GM19372 (cell line): ENCODE data around the gene AXIN1.
A peak's percentile ranks its signal among the peaks of the same experiment; 100 is the strongest.
"Not testable (repeated sequence)": the region's sequence is repeated elsewhere in the genome, so short reads cannot be mapped to it uniquely, and the experiment has no call there.

ENCODE experiments used
- ATAC-seq: cut with Tn5 transposase; IDR thresholded peaks from one replicate; pipeline ENCODE4 v1.9.1; 2021; ENCODE audit warnings: mild to moderate bottlenecking, low read depth, moderate library complexity; ENCODE audit not compliant: unreplicated experiment

Gene AXIN1

DNA sequence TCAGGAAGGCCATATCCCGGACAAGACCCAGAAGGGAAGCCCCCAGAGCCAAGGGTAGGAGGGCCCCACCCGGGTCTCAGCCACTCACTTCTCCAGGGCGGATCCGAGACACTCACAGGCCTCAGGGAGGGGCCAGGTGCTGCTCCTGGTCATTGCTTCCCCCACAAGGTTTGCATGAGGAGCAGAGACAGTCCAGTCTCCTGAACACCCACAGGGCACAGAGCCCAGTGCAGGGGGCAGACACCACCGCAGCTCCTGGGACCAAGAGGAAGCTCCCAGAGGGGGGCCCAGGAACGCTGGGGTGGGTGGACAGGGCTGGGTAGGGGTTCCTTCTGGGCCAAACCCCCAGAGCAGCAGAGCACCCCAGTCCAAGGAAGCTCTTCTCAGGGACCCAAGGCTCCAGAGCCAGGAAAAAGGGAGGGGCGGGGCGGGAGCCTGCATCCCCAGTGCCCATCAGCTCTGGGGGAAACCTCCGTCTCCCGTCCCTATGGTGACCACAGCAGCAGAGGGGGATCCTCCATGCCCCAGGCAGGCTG, 18.5 kb upstream of the AXIN1 start:
- ATAC-seq: no peak

GRCh38 chr16:370443-370842, 17.9 kb upstream of the AXIN1 start, which contains the start of gene MRPL28:
Gene MRPL28, minus strand, starts transcription at chr16:370538. Its CDS starts 320 bp downstream, at chr16:370218.
- peak; percentile 95 for ATAC-seq

DNA sequence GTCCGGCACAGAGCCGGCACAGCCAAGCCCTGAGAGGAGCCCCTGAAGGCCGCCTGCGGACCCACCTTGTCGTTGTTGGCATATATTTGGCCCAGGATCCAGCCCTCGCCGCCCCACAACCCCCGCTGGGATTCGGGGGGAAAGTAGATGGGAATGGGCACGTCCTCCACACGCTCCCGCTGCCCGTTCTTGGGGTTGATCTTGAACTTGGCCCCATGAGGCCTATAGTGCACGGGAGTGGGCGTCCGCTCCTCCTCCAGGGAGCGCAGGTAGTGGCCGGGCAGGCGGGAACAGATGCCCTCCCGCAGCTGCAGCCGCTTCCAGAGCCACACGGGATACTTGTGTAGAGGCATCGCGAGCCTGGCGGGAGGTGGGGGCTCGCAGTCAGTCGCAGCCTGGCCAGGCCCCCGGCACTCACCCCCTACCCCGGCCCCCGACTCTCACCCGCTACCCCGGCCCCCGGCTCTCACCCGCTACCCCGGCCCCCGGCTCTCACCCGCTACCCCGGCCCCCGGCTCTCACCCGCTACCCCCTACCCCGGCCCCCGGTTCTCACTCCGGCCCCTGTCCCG, 17.4 kb upstream of the AXIN1 start:
- ATAC-seq: no peak

- ATAC-seq: no peak
Observed at GRCh38 chr16:369275-369865, 16.8 kb upstream of the AXIN1 start.

- no peak for ATAC-seq
Observed at GRCh38 chr16:368388-369158, 16.1 kb upstream of the AXIN1 start.

GRCh38 chr16:367333-367903, 14.9 kb upstream of the AXIN1 start:
- no peak for ATAC-seq

GRCh38 chr16:366476-366875, 14.0 kb upstream of the AXIN1 start:
- ATAC-seq: no peak

GRCh38 chr16:364595-365491, 12.3 kb upstream of the AXIN1 start:
- no peak for ATAC-seq

DNA sequence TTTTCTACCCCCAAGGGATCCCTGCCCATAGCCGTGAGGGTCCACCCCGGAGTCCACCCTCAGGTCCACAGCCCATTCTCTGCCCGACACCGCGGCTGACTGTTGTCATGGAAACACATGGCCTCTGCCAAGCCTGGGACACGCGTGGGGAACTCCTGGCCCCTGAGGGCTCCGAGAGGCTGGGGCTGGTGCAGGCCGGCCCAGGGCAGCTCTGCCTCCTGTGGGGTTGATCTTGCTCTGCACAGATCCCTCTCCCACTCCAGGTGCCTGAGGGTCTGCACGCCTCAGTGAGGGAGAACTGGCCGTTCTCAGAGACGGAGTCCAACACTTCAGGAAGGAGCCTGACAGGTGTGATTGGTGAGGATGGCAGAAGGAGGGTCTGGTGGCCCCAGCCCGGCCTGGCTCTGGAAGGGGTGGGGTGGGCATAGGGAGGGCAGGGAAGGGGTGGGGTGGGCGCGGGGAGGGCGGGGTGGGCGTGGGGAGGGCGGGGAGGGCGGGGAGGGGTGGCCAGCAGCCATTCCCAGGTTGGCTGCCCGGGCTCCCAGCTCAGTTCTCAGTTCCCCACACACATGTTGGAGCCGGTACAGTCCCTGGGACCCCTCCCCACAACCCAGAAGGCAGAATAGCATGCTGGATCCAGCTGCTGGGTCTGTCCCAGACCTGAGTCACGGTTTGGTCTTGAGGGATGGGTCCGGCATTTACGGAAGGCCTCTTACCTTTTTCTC, 11.4 kb upstream of the AXIN1 start:
- no peak for ATAC-seq

DNA sequence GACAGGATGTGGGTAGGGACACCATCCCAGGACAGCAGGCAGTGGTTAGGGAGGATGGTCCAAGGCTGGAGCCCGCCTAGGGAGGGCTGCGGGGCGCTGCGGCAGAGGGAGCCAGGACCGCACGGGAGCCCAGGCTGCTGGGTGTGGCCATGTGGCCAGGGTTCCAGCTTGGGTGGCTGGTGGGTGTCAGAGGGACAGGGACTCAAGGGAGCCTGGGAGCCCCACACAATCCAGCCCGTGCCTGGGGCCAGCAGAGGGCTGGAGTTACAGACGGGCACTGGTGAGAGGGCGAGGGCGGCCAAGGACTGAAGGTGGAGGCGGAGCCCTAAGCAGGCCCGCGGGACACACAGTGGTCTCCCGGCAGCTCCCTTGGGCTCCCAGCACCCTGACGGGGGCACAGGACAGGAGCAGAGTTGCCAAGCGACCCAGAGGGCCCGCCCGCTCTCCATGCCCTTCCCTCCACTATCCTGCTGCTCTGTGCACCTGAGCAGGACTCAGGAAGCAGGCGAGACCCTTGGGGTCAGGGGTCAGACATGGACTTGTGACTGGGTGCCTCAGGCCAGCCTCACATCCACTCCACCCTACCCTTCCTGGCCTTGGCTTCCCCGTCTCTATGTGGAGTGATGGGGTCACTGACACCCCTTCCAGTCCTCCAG, 10.7 kb upstream of the AXIN1 start:
- ATAC-seq: no peak

- ATAC-seq: not testable (repeated sequence)
Observed at GRCh38 chr16:362702-362999, 10.1 kb upstream of the AXIN1 start.

DNA sequence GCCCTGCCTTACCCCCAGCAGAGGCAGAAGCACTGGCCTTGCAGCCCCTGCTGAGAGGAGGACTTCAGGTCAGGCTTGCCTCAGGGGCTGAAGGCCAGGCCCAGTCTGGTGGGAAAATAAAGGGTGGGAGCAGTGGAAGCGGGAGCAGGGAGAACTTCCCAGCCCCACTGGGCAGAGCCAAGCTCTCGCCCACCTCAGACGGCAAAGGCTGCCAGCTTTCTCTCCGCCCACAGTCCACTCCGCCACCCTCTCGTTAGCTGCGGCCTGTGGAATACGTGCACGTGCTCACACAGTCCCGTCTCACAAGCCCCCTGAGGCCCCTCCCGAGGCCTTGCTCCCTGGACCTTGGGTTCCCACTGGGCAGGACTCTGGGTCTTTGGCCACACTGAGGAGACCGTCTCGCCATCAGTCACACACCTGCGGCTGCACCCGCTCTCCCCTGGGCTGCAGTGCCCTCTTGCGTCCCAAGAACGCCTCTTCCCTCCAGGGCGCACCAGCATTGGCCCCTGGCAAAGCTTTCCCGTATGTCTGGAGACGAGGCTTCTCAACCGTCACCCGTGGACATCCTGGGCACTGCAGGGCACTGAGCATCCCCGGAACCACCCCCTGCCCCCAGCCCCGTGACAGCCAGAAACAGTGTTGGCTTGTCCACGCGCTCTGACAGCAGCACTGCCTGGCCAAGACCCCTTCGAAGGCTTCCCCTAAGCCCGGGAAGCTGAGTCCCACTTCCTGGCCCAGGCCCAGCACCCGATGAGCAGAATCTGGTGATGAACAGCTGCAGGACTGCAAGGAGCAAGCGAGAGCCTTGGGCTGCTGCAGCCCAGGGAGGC, 9.6 kb upstream of the AXIN1 start:
- ATAC-seq: no peak

GRCh38 chr16:361341-361871, 8.9 kb upstream of the AXIN1 start:
- no peak for ATAC-seq

- ATAC-seq: no peak
Observed at GRCh38 chr16:360698-361336, 8.3 kb upstream of the AXIN1 start.

DNA sequence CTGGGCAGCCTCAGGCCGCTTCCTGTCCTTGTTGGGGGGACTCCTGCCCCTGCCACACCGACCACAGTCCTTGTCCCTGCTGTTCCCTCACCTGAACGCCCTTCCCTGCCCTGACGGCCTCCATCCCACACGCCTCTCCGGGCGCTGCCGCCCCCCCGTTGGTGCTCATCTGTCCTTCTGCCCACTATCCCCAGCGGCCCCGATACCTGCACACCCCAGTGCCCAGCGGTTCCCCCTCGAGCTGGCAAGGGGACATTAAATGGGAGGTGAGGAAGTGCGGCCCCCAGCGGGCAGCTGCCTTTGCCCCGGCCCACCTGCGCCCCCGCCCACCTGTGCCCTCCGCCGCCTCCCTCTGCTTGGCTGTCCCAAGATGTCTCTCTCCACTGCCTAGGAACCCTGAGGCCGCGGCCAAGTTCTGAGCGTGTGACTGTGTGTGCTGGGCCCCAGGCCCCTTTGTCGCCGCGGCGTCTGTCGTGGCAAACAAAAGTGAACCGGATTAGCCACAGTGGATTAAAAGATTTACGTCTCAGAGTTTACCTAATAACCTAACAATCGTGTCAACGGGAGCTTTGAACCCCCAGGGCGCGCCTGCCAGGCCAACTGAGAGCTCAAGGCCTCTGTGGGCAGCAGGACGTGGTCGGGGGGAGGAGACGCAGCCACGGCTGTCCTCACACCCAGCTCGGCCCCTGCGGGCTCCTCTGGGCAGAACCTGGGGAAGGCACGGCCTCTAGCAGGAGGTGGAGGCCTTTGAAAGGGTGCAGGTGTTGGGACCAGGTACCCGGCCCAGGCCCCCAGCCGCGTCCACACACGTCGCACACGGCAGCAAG, 7.6 kb upstream of the AXIN1 start:
- ATAC-seq: no peak

DNA sequence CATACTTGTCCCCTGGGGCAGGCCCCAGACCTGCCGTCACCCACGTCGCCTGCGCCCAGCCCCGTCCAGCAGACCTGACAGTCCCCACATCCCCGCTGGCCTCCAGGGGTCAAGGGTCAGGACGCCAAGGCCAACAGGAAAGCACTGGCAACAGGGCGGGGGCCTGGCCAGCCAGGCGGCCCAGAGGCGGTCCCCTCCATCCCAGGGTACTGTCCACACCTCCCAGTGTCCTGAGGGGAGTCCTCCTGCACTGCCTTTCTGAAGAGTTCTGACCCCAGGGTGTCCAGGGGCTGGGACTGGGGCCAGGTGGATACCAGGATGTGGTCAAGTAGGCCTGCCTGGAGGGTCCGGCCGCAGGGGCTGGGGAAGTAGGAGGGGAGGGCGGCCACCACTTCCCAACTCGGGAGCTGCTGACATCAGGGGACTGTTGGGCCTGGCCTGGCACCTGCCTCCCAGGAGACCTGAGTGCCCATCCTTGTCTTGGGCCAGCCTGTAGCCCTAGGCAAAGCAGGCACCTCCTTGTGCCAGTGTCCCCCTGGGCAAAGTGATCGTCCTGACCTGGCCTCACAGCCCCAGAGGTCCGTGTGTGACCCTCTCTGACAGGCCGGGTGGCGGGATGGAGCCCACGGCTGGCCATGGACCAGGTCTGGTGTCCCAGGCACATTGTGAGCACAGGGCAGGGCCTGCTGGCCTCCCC, 6.7 kb upstream of the AXIN1 start:
- ATAC-seq: no peak
